Fibroblast of lung (primary cell): ENCODE results near the gene FIBCD1. TPM values are rescaled to one million over a fixed set of nuclear protein-coding genes. Genes with fewer than 3 reads are reported as not detected.
"Not testable (repeated sequence)": the region's sequence is repeated elsewhere in the genome, so short reads cannot be mapped to it uniquely, and the experiment has no call there.

ENCODE experiments used
- DNase-seq, 2 donors: peaks; one replicate each; pipeline versions ENCODE4 v3.0.0 to v3.0.0-alpha.2; 2010; ENCODE audit warnings: low read depth in 2 of 2
- H2AFZ ChIP-seq: 2 replicates; pipeline ENCODE4 v1.5.1; 2012; ENCODE audit warnings: low read length, control low read depth, inconsistent platforms
- H3K27ac ChIP-seq: 2 replicates; pipeline ENCODE4 v1.5.1; 2011; ENCODE audit warnings: low read length, control low read depth; ENCODE audit not compliant: insufficient read depth
- H3K27me3 ChIP-seq: 2 replicates; pipeline ENCODE4 v1.5.1; 2011; ENCODE audit warnings: mild to moderate bottlenecking, low read length; ENCODE audit not compliant: control insufficient read depth, insufficient read depth
- H3K36me3 ChIP-seq: 2 replicates; pipeline ENCODE4 v1.5.1; 2011; ENCODE audit warnings: low read length; ENCODE audit not compliant: control insufficient read depth, insufficient read depth
- H3K4me1 ChIP-seq: 2 replicates; pipeline ENCODE4 v1.5.1; 2011; ENCODE audit warnings: low read length; ENCODE audit not compliant: control insufficient read depth, insufficient read depth; ENCODE audit errors: extremely low read depth
- H3K4me2 ChIP-seq: 2 replicates; pipeline ENCODE4 v1.5.1; 2011; ENCODE audit warnings: low read length, control low read depth; ENCODE audit not compliant: insufficient read depth; ENCODE audit errors: extremely low read depth
- H3K4me3 ChIP-seq, 4 experiments: fragments of 200-600 bp in 1 of 4; sonication (generic) in 1 of 4; replicated peaks in 1 of 4; 2 replicates each; pipeline ENCODE4 v1.5.1; 2011 to 2016; ENCODE audit warnings: low read length in 4 of 4, low read depth in 3 of 4, mild to moderate bottlenecking in 3 of 4, control low read depth in 2 of 4, inconsistent platforms in 1 of 4, mixed read lengths in 1 of 4; ENCODE audit not compliant: insufficient read depth in 1 of 4; ENCODE audit errors: control extremely low read depth in 1 of 4
- H3K79me2 ChIP-seq: 2 replicates; pipeline ENCODE4 v1.5.1; 2012; ENCODE audit warnings: mild to moderate bottlenecking, low read length, inconsistent platforms; ENCODE audit not compliant: control insufficient read depth, insufficient read depth
- H3K9ac ChIP-seq: 2 replicates; pipeline ENCODE4 v1.5.1; 2011; ENCODE audit warnings: mild to moderate bottlenecking, low read length, control low read depth; ENCODE audit not compliant: insufficient read depth
- H3K9me3 ChIP-seq: 2 replicates; pipeline ENCODE4 v1.5.1; 2012; ENCODE audit warnings: low read depth, low read length; ENCODE audit not compliant: control insufficient read depth, insufficient read depth
- H4K20me1 ChIP-seq: 2 replicates; pipeline ENCODE4 v1.5.1; 2011; ENCODE audit warnings: low read length; ENCODE audit not compliant: control insufficient read depth, insufficient read depth; ENCODE audit errors: extremely low read depth
- CTCF ChIP-seq, 2 donors: IDR thresholded peaks in 1 of 2; conservative IDR thresholded peaks in 1 of 2; 1 replicate in 1 of 2; 2 replicates in 1 of 2; pipeline ENCODE4 v1.5.1; 2011 to 2012; ENCODE audit warnings: low read length in 2 of 2, control low read depth in 1 of 2, inconsistent platforms in 1 of 2, low read depth in 1 of 2, mild to moderate bottlenecking in 1 of 2
- EZH2 ChIP-seq: IDR thresholded peaks from 2 replicates; pipeline ENCODE4 v1.5.1; 2012; ENCODE audit warnings: low read length, control low read depth, mild to moderate bottlenecking; ENCODE audit errors: missing control alignments
- polyA plus RNA-seq, 2 donors: library from polyadenylated mRNA; depleted of rRNA in 1 of 2; stranded (reverse) in 1 of 2; unstranded in 1 of 2; fragments of >200 nt; gene quantifications; 2 replicates each; pipeline ENCODE4 v1.2.1, GENCODE V29; 2011 to 2012; ENCODE audit warnings: missing spikeins in 1 of 2
- total RNA-seq: library from RNA; depleted of rRNA; stranded (reverse); fragments of >200 nt; gene quantifications from 2 replicates; pipeline ENCODE4 v1.2.1, GENCODE V29; 2014

FIBCD1 gene
- total and polyA plus RNA-seq, 2 donors (not counting 1 experiment from before 2014, with no cell fraction given): 7.3 to 28.0 TPM

- no peak overlapping the region for H3K4me3 ChIP-seq
- peaks cover 3% of the 10 kb centered on the region for H3K27me3 ChIP-seq
- H3K4me1 ChIP-seq: peaks cover 8% of the 10 kb centered on the region
- H3K9ac ChIP-seq: no peak overlapping the region
- DNase-seq: no peak
- H3K27ac ChIP-seq: no peak overlapping the region
- no peaks in the 10 kb centered on the region for H4K20me1 ChIP-seq
- TF ChIP-seq EZH2: no peak
- no peak for TF ChIP-seq CTCF (conservative IDR thresholded peaks at IDR 0.05 in 1 of 2, IDR thresholded peaks at IDR 0.05 in 1 of 2; ENCODE audit: low read depth in 1 of 2, low read length in 2 of 2)
- H3K4me2 ChIP-seq: no peak overlapping the region
- H3K36me3 ChIP-seq: no peaks in the 10 kb centered on the region
- no peak overlapping the region for H2AFZ ChIP-seq
- no peaks in the 10 kb centered on the region for H3K79me2 ChIP-seq
- H3K9me3 ChIP-seq: no peaks in the 10 kb centered on the region
Measured at GRCh38 chr9:130957451-130958203, 18.6 kb upstream of the FIBCD1 start.

DNA sequence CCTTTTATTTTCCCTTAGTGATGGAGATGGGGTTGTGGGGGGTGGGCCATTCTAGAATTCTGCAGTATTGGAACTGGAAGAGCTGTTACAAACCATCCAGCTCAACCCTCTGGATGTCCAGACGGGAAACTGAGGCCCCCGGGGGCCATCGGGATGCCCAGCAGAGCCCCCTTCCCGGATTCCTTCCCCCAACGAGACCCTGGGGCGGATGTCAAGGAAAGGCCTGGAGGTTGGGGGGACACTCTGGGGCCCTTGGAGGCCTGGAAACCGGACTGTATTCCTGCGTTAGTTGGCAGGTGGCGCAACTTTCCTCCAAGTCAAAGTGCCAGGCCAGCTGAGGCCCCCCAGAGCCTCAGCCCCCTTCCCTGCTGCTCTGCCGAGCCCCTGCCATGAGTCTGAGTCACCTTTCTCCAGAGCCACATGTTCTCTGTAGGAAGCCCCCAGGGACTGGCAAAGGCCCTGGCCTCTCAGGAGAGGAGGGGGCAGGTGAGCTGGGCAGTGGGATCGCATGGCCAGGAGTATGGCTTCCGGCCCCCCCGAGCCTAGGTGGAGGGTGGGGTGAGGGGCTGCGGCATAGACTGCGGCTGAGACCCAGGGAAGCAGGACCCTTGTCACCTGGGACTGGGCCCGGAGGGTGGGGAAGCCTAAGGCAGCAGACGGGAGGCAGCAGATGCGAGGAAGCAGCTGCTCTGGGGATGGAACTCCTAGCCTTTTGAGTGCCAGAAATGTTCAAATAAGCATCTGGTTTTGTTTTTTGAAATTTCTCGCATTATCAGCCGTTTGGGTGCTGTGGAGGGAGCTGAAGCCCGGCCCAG, 17.8 kb upstream of the FIBCD1 start:
- no peaks in the 10 kb centered on the region for H3K9me3 ChIP-seq
- TF ChIP-seq CTCF (conservative IDR thresholded peaks at IDR 0.05 in 1 of 2, IDR thresholded peaks at IDR 0.05 in 1 of 2; ENCODE audit: low read depth in 1 of 2, low read length in 2 of 2) (no peak), EZH2 (no peak)
- H3K27me3 ChIP-seq: peaks cover 8% of the 10 kb centered on the region
- no peak overlapping the region for H3K4me3 ChIP-seq
- H3K79me2 ChIP-seq: no peaks in the 10 kb centered on the region
- no peak overlapping the region for H3K9ac ChIP-seq
- H2AFZ ChIP-seq: no peak overlapping the region
- no peak for DNase-seq
- no peaks in the 10 kb centered on the region for H3K36me3 ChIP-seq
- H3K27ac ChIP-seq: no peak overlapping the region
- H3K4me2 ChIP-seq: no peak overlapping the region
- peaks cover 2% of the 10 kb centered on the region for H3K4me1 ChIP-seq
- H4K20me1 ChIP-seq: no peaks in the 10 kb centered on the region

- TF ChIP-seq CTCF (conservative IDR thresholded peaks at IDR 0.05 in 1 of 2, IDR thresholded peaks at IDR 0.05 in 1 of 2; ENCODE audit: low read depth in 1 of 2, low read length in 2 of 2) (no peak), EZH2 (no peak)
- H3K4me1 ChIP-seq: no peaks in the 10 kb centered on the region
- DNase-seq: no peak
- H3K36me3 ChIP-seq: no peaks in the 10 kb centered on the region
- H2AFZ ChIP-seq: no peak overlapping the region
- H3K4me2 ChIP-seq: no peak overlapping the region
- H3K79me2 ChIP-seq: no peaks in the 10 kb centered on the region
- H3K27ac ChIP-seq: no peak overlapping the region
- no peak overlapping the region for H3K9ac ChIP-seq
- no peaks in the 10 kb centered on the region for H4K20me1 ChIP-seq
- H3K27me3 ChIP-seq: peaks cover 8% of the 10 kb centered on the region
- H3K4me3 ChIP-seq: no peak overlapping the region
- no peaks in the 10 kb centered on the region for H3K9me3 ChIP-seq
Measured at GRCh38 chr9:130955947-130956621, 17.0 kb upstream of the FIBCD1 start.

DNA sequence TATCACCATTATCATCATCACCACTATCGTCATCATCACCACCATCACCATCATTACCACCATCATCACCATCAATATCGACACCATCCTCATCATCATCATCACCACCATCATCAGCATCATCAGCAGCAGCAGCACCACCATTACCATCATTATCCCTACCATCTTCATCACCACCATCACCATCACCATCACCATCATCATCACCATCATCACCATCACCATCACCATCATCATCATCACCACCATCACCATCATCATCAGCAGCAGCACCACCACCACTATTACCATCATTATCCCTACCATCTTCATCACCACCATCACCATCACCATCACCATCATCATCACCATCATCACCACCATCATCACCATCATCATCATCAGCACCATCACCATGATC, 15.9 kb upstream of the FIBCD1 start:
- not testable (repeated sequence) for H3K4me2 ChIP-seq, H3K4me3 ChIP-seq, H3K9me3 ChIP-seq, H3K4me1 ChIP-seq, H3K9ac ChIP-seq, H3K79me2 ChIP-seq, H3K27ac ChIP-seq, H4K20me1 ChIP-seq, H3K36me3 ChIP-seq, H2AFZ ChIP-seq, DNase-seq
- H3K27me3 ChIP-seq: peaks cover 13% of the 10 kb centered on the region
